H9 (cell line): ENCODE results near the gene GSE1. TPM values are rescaled to one million over a fixed set of nuclear protein-coding genes. Genes with fewer than 3 reads are reported as not detected.

Experiments used
- DNase-seq: peaks from one replicate; pipeline ENCODE4 v3.0.0-alpha.2; 2017
- H2AFZ ChIP-seq: one replicate; pipeline ENCODE4 v1.6.1; 2013; ENCODE audit warnings: mild to moderate bottlenecking, low read length, control low read depth, moderate library complexity
- H2AK5ac ChIP-seq: 2 replicates; pipeline ENCODE4 v1.6.1; 2013; ENCODE audit warnings: low read length, control low read depth, mixed read lengths; ENCODE audit not compliant: insufficient read length
- H2BK120ac ChIP-seq: one replicate; pipeline ENCODE4 v1.6.1; 2013; ENCODE audit warnings: low read depth, mild to moderate bottlenecking, low read length, control low read depth, inconsistent platforms; ENCODE audit not compliant: poor library complexity, severe bottlenecking
- H2BK12ac ChIP-seq: 2 replicates; pipeline ENCODE4 v1.6.1; 2013; ENCODE audit warnings: low read length, control low read depth, mixed read lengths, low read depth; ENCODE audit not compliant: insufficient read length
- H2BK15ac ChIP-seq: 2 replicates; pipeline ENCODE4 v1.6.1; 2013; ENCODE audit warnings: low read depth, low read length, control low read depth
- H2BK20ac ChIP-seq: one replicate; pipeline ENCODE4 v1.6.1; 2013; ENCODE audit warnings: low read depth, mild to moderate bottlenecking, low read length, control low read depth, inconsistent platforms; ENCODE audit not compliant: poor library complexity, severe bottlenecking
- H2BK5ac ChIP-seq: 2 replicates; pipeline ENCODE4 v1.6.1; 2013; ENCODE audit warnings: low read length, control low read depth, mixed read lengths; ENCODE audit not compliant: insufficient read length
- H3K14ac ChIP-seq: 2 replicates; pipeline ENCODE4 v1.6.1; 2013; ENCODE audit warnings: low read length, control low read depth; ENCODE audit not compliant: insufficient read depth
- H3K18ac ChIP-seq: 2 replicates; pipeline ENCODE4 v1.6.1; 2013; ENCODE audit warnings: low read depth, mild to moderate bottlenecking, mixed read lengths, low read length, control low read depth; ENCODE audit not compliant: insufficient read length
- H3K23ac ChIP-seq: 2 replicates; pipeline ENCODE4 v1.6.1; 2013; ENCODE audit warnings: low read length, control low read depth, mixed read lengths, low read depth; ENCODE audit not compliant: insufficient read length
- H3K23me2 ChIP-seq: 2 replicates; pipeline ENCODE4 v1.6.1; 2013; ENCODE audit warnings: low read depth, mild to moderate bottlenecking, mixed read lengths, low read length, control low read depth; ENCODE audit not compliant: insufficient read length, poor library complexity, severe bottlenecking
- H3K27ac ChIP-seq: 2 replicates; pipeline ENCODE4 v1.5.1; 2013; ENCODE audit warnings: low read length, control low read depth, mixed read lengths, low read depth; ENCODE audit not compliant: insufficient read length
- H3K27me3 ChIP-seq: 2 replicates; pipeline ENCODE4 v1.6.1; 2013; ENCODE audit warnings: low read length, control low read depth, inconsistent platforms; ENCODE audit not compliant: insufficient read depth
- H3K4ac ChIP-seq: 2 replicates; pipeline ENCODE4 v1.6.1; 2013; ENCODE audit warnings: low read depth, mild to moderate bottlenecking, control low read depth, inconsistent platforms, low read length, moderate library complexity
- H3K4me1 ChIP-seq: 2 replicates; pipeline ENCODE4 v1.6.1; 2013; ENCODE audit warnings: low read length, control low read depth, inconsistent platforms; ENCODE audit not compliant: insufficient read depth
- H3K4me2 ChIP-seq: 2 replicates; pipeline ENCODE4 v1.6.1; 2013; ENCODE audit warnings: low read length, control low read depth, mixed read lengths; ENCODE audit not compliant: insufficient read length, insufficient read depth
- H3K56ac ChIP-seq: 2 replicates; pipeline ENCODE4 v1.6.1; 2013; ENCODE audit warnings: low read depth, mild to moderate bottlenecking, mixed read lengths, low read length, control low read depth; ENCODE audit not compliant: insufficient read length
- H3K79me1 ChIP-seq: 2 replicates; pipeline ENCODE4 v1.6.1; 2013; ENCODE audit warnings: low read depth, mild to moderate bottlenecking, moderate library complexity, low read length, control low read depth, inconsistent platforms; ENCODE audit not compliant: insufficient read depth, poor library complexity, severe bottlenecking
- H3K79me2 ChIP-seq: 2 replicates; pipeline ENCODE4 v1.6.1; 2013; ENCODE audit warnings: low read length, control low read depth, inconsistent platforms; ENCODE audit not compliant: insufficient read depth
- H3K9ac ChIP-seq: 2 replicates; pipeline ENCODE4 v1.6.1; 2013; ENCODE audit warnings: low read length, control low read depth, mixed read lengths; ENCODE audit not compliant: insufficient read length; ENCODE audit errors: extremely low read depth
- H3K9me3 ChIP-seq: one replicate; pipeline ENCODE4 v1.6.1; 2013; ENCODE audit warnings: low read depth, low read length, inconsistent platforms; ENCODE audit not compliant: control insufficient read depth
- H3T11ph ChIP-seq: one replicate; pipeline ENCODE4 v1.6.1; 2013; ENCODE audit warnings: mild to moderate bottlenecking, low read length, control low read depth, inconsistent platforms
- H4K20me1 ChIP-seq: one replicate; pipeline ENCODE4 v1.6.1; 2013; ENCODE audit not compliant: control insufficient read depth, insufficient read length, insufficient read depth
- H4K5ac ChIP-seq: 2 replicates; pipeline ENCODE4 v1.6.1; 2013; ENCODE audit warnings: low read depth, mild to moderate bottlenecking, mixed read lengths, low read length, control low read depth; ENCODE audit not compliant: insufficient read length
- H4K8ac ChIP-seq: replicated peaks from 2 replicates; pipeline ENCODE4 v1.6.1; 2013; ENCODE audit warnings: low read length, control low read depth, mixed read lengths, low read depth; ENCODE audit not compliant: insufficient read length
- H4K91ac ChIP-seq: 2 replicates; pipeline ENCODE4 v1.6.1; 2013; ENCODE audit warnings: low read depth, mild to moderate bottlenecking, moderate library complexity, mixed read lengths, low read length, control low read depth; ENCODE audit not compliant: insufficient read length
- H3K27ac Mint-ChIP-seq, 3 experiments: 2 replicates in 2 of 3; 3 replicates in 1 of 3; pipeline ENCODE4 v1.8.0; 2020 to 2021; ENCODE audit warnings: mixed read lengths in 3 of 3, mild to moderate bottlenecking in 1 of 3, moderate library complexity in 1 of 3
- H3K27me3 Mint-ChIP-seq: 2 replicates; pipeline ENCODE4 v1.8.0; 2021; ENCODE audit warnings: low read depth, mild to moderate bottlenecking, moderate library complexity, mixed read lengths
- H3K36me3 Mint-ChIP-seq, 3 experiments: 2 replicates in 2 of 3; 3 replicates in 1 of 3; pipeline ENCODE4 v1.8.0; 2020 to 2021; ENCODE audit warnings: low read depth in 3 of 3, mixed read lengths in 3 of 3; ENCODE audit not compliant: insufficient read depth in 1 of 3
- H3K4me1 Mint-ChIP-seq, 2 experiments: 2 replicates each; pipeline ENCODE4 v1.8.0; 2020; ENCODE audit warnings: mixed read lengths in 2 of 2
- H3K4me3 Mint-ChIP-seq, 2 experiments: 2 replicates in 1 of 2; 3 replicates in 1 of 2; pipeline ENCODE4 v1.8.0; 2020 to 2021; ENCODE audit warnings: mild to moderate bottlenecking in 2 of 2, mixed read lengths in 2 of 2, moderate library complexity in 1 of 2
- H3K9me3 Mint-ChIP-seq, 2 experiments: 2 replicates in 1 of 2; 3 replicates in 1 of 2; pipeline ENCODE4 v1.8.0; 2020; ENCODE audit warnings: mild to moderate bottlenecking in 2 of 2, mixed read lengths in 2 of 2, moderate library complexity in 1 of 2
- WGBS: extraction: QIAGEN DNeasy Blood & Tissue Kit; methylation state at CpG from one replicate; pipeline ENCODE4 v1.1.7; 2013; ENCODE audit warnings: missing lambda C conversion rate, low lambda C conversion rate, mixed read lengths; ENCODE audit not compliant: insufficient read length; ENCODE audit errors: extremely low coverage; 5-methylcytosine and 5-hydroxymethylcytosine counted together
- total RNA-seq: library from RNA; stranded (reverse); gene quantifications from 2 replicates; pipeline ENCODE4 v1.2.1, GENCODE V29; 2021
- TF ChIP-seq, protein P1 (sequence below): fragments of 200-600 bp; sonication (generic); conservative IDR thresholded peaks from 3 replicates; pipeline ENCODE4 v1.8.0; 2021; ENCODE audit warnings: antibody characterized with exemption, mild to moderate bottlenecking

GSE1 gene
- total RNA-seq, 1 experiment from 2014 or later = 125 TPM

DNA sequence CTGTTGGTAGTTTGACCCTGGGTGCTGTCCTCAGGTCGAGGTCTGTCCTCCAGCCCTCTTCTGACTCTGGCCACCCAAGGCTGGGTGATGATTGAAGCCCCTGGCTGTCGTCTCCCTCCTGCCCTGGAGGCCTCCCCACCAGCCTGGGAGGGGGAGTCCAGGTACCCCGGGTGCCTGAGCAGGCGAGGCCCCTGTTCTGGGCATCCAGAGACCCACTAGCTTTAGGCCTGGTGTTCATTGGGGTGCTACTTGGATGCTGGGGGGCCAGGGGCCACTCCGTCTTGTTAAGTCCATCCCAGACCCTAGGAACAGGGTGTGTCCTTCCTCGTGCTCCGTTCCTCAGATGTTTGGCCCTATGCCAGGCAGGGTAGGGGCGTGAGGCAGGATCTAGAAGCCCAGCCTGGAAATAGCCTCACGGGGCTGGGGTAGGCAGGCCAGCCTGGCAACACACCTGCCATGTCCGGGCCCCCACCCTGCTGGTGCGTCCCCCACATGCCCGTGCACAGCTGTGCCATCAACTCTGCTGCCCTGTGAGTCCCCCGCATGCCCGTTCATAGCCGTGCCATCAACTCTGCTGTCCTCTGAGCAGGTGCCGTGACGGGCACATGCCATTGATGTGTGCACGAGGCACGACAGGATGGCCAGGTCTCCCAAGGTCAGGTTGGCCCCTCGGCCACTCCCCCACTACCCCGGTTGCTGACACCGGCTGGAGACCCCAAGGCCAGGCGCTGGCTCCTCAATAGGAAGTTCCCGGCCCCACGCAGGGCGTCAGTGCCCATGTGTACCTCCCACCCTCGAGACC, 38.7 kb downstream of the GSE1 start:
- H3K27ac Mint-ChIP-seq = peak overlapping the region in 1 of 3 experiments; percentile 76; a peak in 2 of 7 replicates

More for the DNA sequence above, 38.7 kb downstream of the GSE1 start:
- Histone ChIP-seq H3K4ac (no peak overlapping the region), H4K5ac (no peak overlapping the region), H2BK120ac (no peak overlapping the region), H4K8ac (no peak overlapping the region), H3K9ac (no peak overlapping the region), H3K79me1 (peaks cover 11% of the 10 kb centered on the region), H3K56ac (no peak overlapping the region), H3K4me2 (no peak overlapping the region), H3K23ac (no peak overlapping the region), H3K14ac (no peak overlapping the region), H3K79me2 (no peaks in the 10 kb centered on the region), H2AK5ac (no peak overlapping the region), H4K20me1 (no peaks in the 10 kb centered on the region), H3K27me3 (no peaks in the 10 kb centered on the region), H2BK20ac (no peak overlapping the region), H3K9me3 (no peaks in the 10 kb centered on the region), H3K23me2 (no peaks in the 10 kb centered on the region), H3K4me1 (no peaks in the 10 kb centered on the region), H3K27ac (no peak overlapping the region), H3T11ph (no peak overlapping the region), H3K18ac (no peak overlapping the region), H2BK15ac (no peak overlapping the region), H4K91ac (no peak overlapping the region), H2BK12ac (no peak overlapping the region), H2AFZ (no peak overlapping the region), H2BK5ac (no peak overlapping the region)
- TF ChIP-seq, protein P1, sequence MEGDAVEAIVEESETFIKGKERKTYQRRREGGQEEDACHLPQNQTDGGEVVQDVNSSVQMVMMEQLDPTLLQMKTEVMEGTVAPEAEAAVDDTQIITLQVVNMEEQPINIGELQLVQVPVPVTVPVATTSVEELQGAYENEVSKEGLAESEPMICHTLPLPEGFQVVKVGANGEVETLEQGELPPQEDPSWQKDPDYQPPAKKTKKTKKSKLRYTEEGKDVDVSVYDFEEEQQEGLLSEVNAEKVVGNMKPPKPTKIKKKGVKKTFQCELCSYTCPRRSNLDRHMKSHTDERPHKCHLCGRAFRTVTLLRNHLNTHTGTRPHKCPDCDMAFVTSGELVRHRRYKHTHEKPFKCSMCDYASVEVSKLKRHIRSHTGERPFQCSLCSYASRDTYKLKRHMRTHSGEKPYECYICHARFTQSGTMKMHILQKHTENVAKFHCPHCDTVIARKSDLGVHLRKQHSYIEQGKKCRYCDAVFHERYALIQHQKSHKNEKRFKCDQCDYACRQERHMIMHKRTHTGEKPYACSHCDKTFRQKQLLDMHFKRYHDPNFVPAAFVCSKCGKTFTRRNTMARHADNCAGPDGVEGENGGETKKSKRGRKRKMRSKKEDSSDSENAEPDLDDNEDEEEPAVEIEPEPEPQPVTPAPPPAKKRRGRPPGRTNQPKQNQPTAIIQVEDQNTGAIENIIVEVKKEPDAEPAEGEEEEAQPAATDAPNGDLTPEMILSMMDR = no peak
- H3K4me3 Mint-ChIP-seq = no peak overlapping the region; a peak in 1 of 5 replicates
- H3K4me1 Mint-ChIP-seq = peaks cover 0 to 15% of the 10 kb centered on the region in 2 experiments; a peak in 3 of 4 replicates
- H3K9me3 Mint-ChIP-seq = peaks cover 0 to 3% of the 10 kb centered on the region in 2 experiments; a peak in 1 of 5 replicates
- peaks cover 24 to 57% (median 55%) of the 10 kb centered on the region in 3 experiments for H3K36me3 Mint-ChIP-seq
- no peak for DNase-seq
- WGBS = no CpG with 5 or more reads among the region's 27 CpGs
- no peaks in the 10 kb centered on the region; the same call in 1 of the 2 replicates for H3K27me3 Mint-ChIP-seq
